IPS DF 6.9 (cell line): ENCODE data around the gene SPON1.

Source experiments
- DNase-seq: peaks from one replicate; pipeline ENCODE4 v3.0.0-alpha.2; 2013; ENCODE audit warnings: low read depth, low spot score
- H3K27ac ChIP-seq: one replicate; pipeline ENCODE4 v1.5.1; 2013; ENCODE audit warnings: low read length, control low read depth
- H3K27me3 ChIP-seq: 2 replicates; pipeline ENCODE4 v1.6.1; 2013; ENCODE audit warnings: mild to moderate bottlenecking, low read length; ENCODE audit not compliant: control insufficient read depth, insufficient read depth
- H3K36me3 ChIP-seq: 2 replicates; pipeline ENCODE4 v1.6.1; 2013; ENCODE audit warnings: low read length; ENCODE audit not compliant: control insufficient read depth, insufficient read depth
- H3K4me1 ChIP-seq: 2 replicates; pipeline ENCODE4 v1.6.1; 2013; ENCODE audit warnings: low read length; ENCODE audit not compliant: control insufficient read depth, insufficient read depth
- H3K4me3 ChIP-seq: 2 replicates; pipeline ENCODE4 v1.5.1; 2013; ENCODE audit warnings: mild to moderate bottlenecking, low read length
- H3K9me3 ChIP-seq: 2 replicates; pipeline ENCODE4 v1.6.1; 2013; ENCODE audit warnings: low read length, inconsistent platforms; ENCODE audit not compliant: control insufficient read depth, insufficient read depth
- WGBS: extraction: QIAGEN DNeasy Blood & Tissue Kit; methylation state at CpG from one replicate; pipeline ENCODE4 v1.1.7; 2013; ENCODE audit warnings: mixed read lengths, missing lambda C conversion rate; ENCODE audit not compliant: insufficient read length, insufficient coverage; 5-methylcytosine and 5-hydroxymethylcytosine counted together

SPON1 gene

DNA sequence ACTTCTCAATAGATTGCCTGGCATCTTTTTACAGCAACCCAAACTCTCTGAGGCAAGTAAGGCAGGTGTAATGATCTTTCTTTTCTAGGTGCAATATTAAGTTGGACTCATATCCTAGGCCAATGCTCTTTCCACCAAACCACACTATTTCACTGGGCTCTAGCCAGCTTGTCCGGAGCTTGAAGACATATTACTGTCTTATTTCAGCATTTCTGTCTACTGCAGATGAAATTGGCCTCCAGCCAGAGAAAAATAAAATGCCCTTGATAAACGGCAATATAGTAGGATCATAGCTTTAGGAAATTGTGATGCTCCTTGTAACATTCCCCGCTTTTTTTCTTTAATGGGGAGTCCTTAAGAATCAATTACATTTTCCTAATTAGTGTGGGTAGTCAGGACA is 48.1 kb downstream of the SPON1 start:
- no peaks in the 10 kb centered on the region for H3K27me3 ChIP-seq
- no peak overlapping the region for H3K27ac ChIP-seq
- no CpG with 5 or more reads among the region's 3 CpGs for WGBS

DNA sequence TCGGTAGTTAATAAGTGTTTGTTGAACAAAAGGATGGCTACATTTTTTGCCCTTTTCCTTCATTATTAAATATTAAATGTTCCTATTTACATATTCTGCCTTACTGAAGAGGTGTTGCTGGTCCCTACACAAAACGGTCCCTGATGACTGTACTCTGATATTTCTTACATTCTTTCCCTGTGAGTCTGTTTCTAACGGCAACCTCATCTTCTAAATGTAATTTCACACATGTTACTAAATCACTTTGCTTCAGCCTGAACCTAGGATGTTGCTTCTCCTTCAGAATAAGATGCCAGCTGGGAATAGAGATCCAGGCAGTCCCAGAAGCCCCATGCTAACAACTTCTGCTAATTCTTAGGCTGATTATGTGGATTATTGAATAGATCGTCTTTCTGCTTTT is 50.3 kb downstream of the SPON1 start:
- WGBS, result no CpG with 5 or more reads among the region's 4 CpGs
- Histone ChIP-seq H3K36me3 (no peaks in the 10 kb centered on the region), H3K9me3 (no peaks in the 10 kb centered on the region), H3K4me1 (no peaks in the 10 kb centered on the region), H3K4me3 (no peak overlapping the region), H3K27me3 (no peaks in the 10 kb centered on the region), H3K27ac (no peak overlapping the region)
- no peak for DNase-seq

More for the DNA sequence above, 48.1 kb downstream of the SPON1 start:
- H3K4me3 ChIP-seq, result no peak overlapping the region
- no peaks in the 10 kb centered on the region for H3K9me3 ChIP-seq
- DNase-seq, result no peak
- no peaks in the 10 kb centered on the region for H3K4me1 ChIP-seq
- H3K36me3 ChIP-seq, result no peaks in the 10 kb centered on the region

DNA sequence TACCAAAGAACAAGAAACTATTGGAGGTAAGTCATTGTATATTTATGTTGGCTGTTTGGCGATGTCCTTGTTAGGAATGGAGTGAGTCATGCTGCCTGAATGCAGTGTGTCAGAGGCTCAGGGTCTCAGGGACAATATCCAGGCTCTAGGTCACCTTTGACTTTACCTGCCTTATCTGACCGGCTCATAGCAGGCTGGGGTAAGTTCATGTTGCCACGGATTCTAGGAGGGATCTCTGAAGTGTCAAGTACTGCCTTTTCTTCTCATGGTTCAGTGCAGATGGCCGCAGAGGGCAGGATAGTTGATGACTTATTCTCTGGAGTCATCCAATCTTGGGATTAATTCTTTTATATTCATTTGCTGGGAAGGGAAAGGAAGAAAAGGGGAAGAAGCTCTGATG is 53.2 kb downstream of the SPON1 start:
- Histone ChIP-seq H3K4me3 (no peak overlapping the region), H3K9me3 (no peaks in the 10 kb centered on the region), H3K4me1 (no peaks in the 10 kb centered on the region), H3K36me3 (no peaks in the 10 kb centered on the region), H3K27me3 (no peaks in the 10 kb centered on the region), H3K27ac (no peak overlapping the region)
- peak; percentile 2 for DNase-seq
- no CpG with 5 or more reads among the region's 4 CpGs for WGBS

DNA sequence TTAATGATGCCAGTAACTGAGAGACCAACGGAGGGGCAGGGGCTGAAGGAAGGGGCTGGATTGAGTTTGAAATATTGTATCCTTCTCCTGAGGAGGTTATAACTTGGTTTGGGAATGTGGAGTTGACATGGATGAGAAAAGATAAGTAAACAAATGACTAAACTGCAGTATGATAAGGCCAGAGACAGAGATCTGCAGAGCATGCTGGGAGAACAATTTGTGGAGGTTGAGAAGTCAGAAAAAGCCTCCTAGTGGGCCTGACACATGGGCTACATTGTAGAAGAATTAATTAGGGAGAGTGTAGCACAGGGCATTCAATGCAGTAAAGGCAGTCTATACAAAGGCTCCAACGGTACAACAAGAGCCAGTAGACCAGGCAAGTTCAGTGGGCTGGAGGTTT is 55.9 kb downstream of the SPON1 start:
- DNase-seq, result no peak
- Histone ChIP-seq H3K36me3 (no peaks in the 10 kb centered on the region), H3K4me3 (no peak overlapping the region), H3K4me1 (no peaks in the 10 kb centered on the region), H3K9me3 (no peaks in the 10 kb centered on the region), H3K27me3 (no peaks in the 10 kb centered on the region), H3K27ac (no peak overlapping the region)
- WGBS, result no CpG with 5 or more reads among the region's 2 CpGs

DNA sequence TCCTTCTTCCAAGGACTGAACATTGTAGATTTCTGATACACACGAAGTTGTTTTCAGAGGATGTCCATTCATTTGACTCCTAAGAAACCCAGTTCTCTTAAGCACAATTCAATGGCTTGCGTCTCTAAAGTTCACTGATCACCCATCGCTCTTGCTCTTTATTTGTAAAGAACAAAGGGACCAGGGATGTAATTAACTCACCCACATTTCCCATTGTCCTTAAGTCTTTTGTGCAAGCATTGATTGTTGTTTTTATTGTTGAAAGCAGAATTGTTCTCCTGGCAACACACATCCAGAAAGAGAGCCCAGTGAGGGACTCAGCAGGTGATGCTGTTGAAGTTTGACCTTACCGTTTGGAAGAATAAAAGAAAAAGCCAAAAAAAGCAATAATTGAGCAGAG is 59.2 kb downstream of the SPON1 start:
- whole genome bisulfite sequencing, result no CpG with 5 or more reads among the region's 4 CpGs
- no peak overlapping the region for H3K27ac ChIP-seq

DNA sequence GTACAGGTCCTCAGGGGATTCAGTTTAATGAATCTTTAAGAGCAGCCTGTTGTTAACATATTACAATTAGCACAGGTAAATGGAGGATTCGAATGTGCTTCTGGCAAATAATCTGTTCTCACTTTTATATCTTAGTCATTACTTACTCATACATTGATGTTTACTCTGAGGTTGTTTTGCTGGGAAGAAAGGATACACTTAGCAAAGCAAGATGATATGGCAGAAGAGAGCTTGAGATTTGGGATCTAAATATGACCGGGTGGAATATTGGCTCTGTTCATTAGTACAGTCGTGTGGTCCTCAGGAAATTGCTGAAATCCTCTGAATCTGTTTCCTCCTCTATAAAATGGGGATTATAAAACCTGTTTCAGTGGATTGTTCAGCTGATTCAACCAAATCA is 59.7 kb downstream of the SPON1 start:
- H3K4me1 ChIP-seq, result no peaks in the 10 kb centered on the region
- DNase-seq, result no peak
- no peaks in the 10 kb centered on the region for H3K9me3 ChIP-seq
- no peaks in the 10 kb centered on the region for H3K27me3 ChIP-seq
- H3K36me3 ChIP-seq, result no peaks in the 10 kb centered on the region
- H3K27ac ChIP-seq, result no peak overlapping the region
- no peak overlapping the region for H3K4me3 ChIP-seq
- no CpG with 5 or more reads among the region's 3 CpGs for WGBS

More for the DNA sequence above, 59.2 kb downstream of the SPON1 start:
- Histone ChIP-seq H3K9me3 (no peaks in the 10 kb centered on the region), H3K4me1 (no peaks in the 10 kb centered on the region), H3K36me3 (no peaks in the 10 kb centered on the region), H3K4me3 (no peak overlapping the region), H3K27me3 (no peaks in the 10 kb centered on the region)
- no peak for DNase-seq

DNA sequence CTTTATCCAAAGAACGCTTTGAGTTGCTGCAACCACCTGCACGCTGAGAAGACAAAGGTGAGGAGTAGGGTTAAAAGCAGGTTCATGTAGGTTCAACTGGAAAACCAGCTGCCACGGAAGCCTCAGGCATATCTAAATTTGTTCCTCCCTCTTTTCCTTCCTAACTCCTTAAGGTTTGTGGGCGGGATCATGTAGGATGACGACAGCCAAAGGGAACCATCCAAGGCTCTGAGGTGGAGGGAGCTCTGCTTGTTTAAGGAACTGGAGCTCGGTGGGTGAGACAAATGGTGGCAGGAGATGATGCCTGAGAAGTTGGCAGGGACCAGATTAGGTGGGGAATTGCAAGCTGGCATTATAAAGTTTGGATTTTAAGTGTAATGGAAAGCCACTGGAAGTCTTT is 60.3 kb downstream of the SPON1 start:
- no peak for DNase-seq
- Histone ChIP-seq H3K9me3 (no peaks in the 10 kb centered on the region), H3K4me3 (no peak overlapping the region), H3K27me3 (no peaks in the 10 kb centered on the region), H3K36me3 (no peaks in the 10 kb centered on the region), H3K4me1 (no peaks in the 10 kb centered on the region), H3K27ac (no peak overlapping the region)
- WGBS, result no CpG with 5 or more reads among the region's 6 CpGs

DNA sequence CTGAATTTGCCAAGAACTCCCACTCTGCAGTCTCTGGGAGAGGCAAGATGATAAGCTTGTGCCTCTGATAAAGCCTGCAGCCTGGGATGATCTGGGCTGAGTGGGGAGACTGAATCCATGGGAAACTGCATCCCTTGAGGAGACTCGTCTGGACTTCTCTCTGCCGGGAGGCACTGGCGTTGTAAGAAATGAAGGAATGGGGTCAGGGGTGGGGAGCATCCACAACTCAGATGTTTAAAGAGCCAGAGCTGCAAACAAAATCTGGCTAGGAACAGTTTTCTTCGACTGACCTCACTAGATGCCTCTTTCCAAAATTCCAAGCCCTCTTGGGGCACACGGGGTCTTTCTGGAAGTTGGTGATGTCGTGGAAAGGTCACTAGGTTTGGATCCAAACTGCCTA is 64.4 kb downstream of the SPON1 start:
- Histone ChIP-seq H3K36me3 (no peaks in the 10 kb centered on the region), H3K9me3 (no peaks in the 10 kb centered on the region), H3K27me3 (no peaks in the 10 kb centered on the region), H3K4me3 (no peak overlapping the region), H3K27ac (no peak overlapping the region), H3K4me1 (0 out of 2 replicates have a peak, but pooled peaks cover 1% of the 10 kb centered on the region)
- WGBS, result no CpG with 5 or more reads among the region's 6 CpGs
- DNase-seq, result no peak

DNA sequence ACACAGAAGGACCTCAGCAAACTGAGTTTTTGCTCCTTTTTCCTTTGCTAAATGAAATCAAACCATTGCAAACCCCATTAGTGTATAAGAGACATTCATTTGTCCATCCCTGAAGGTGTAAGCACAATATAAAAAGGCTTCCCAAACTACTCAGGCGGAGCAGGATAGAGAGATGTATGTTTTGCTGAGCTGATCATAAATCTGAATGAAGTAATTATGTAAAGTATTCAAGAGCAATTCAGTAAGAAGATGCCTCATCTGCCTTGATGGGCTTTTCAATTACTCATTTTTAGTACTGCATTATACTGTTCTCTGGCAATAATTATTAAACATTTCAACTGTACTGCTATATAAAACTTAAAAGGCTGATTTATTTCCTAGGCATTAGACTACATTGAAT is 65.0 kb downstream of the SPON1 start:
- Histone ChIP-seq H3K9me3 (no peaks in the 10 kb centered on the region), H3K27ac (no peak overlapping the region), H3K36me3 (no peaks in the 10 kb centered on the region), H3K27me3 (no peaks in the 10 kb centered on the region), H3K4me3 (no peak overlapping the region), H3K4me1 (0 out of 2 replicates have a peak, but pooled peaks cover 1% of the 10 kb centered on the region)
- WGBS, result no CpG with 5 or more reads among the region's 1 CpG
- DNase-seq, result no peak

DNA sequence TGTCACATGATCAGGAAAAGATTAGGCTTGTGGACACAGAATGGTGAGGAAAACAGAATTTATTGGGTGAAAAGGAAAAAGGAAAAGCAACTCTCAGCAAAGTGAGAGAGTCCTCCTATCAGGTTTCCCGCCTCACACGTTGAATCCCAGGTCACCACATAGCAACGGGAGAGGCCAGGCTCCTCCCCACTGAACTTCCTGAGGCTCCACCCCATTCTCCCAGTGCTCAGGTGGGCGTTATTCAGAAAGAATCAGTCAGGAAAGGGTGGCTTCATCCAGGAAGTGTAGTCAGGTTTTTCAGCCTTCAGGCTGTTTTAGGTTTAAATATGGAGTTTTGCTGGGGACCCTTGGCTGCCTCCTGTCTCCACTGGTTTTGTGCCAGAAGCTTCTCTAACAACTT is 66.9 kb downstream of the SPON1 start:
- 0 out of 2 replicates have a peak, but pooled peaks cover 1% of the 10 kb centered on the region for H3K4me1 ChIP-seq
- WGBS, result no CpG with 5 or more reads among the region's 4 CpGs
- no peaks in the 10 kb centered on the region for H3K36me3 ChIP-seq
- DNase-seq, result peak; percentile 20
- H3K9me3 ChIP-seq, result no peaks in the 10 kb centered on the region
- no peaks in the 10 kb centered on the region for H3K27me3 ChIP-seq
- H3K27ac ChIP-seq, result no peak overlapping the region
- no peak overlapping the region for H3K4me3 ChIP-seq

DNA sequence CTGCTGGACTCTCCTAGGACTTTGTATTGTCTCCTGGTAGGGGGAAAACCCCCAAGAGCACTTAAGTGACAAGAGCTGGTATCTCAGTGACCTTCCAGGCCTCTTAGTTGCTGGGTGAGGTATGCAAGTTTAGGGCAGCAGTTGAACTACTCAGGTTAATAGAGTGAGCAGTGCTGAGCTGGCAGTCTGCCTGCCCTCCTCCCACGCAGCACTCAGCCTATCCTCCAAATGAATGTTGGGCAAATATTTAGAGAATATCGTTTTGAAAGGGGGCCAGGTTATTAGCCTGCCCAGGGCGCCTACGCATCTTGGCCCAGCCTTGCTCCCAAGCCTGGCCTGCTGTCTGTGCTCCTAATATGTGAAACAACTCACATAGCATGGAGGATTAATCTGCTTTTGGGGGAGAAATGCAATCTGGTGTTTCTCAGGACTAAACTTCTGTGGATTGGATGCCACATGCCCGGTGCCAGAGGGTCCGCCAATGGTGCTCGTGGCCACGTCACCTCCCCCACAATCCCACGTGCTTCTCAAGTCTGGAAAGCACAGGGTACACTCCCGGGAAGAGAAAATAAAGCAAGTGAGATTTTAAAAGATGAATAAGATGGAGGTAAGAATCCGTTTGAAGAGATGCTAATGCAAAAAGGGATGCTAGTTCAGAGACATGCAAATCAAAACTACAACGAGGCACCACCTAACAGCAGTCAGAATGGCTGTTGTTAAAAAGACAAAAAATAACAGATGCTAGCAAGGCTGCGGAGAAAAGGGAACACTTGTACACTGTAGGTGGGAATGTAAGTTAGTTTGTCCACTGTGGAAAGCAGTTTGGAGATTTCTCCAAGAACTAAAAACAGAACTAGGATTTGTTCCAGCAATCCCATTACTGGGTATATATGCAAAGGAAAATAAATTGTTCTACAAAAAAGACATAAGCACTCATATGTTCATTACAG is 67.7 kb downstream of the SPON1 start:
- DNase-seq, result no peak
- Histone ChIP-seq H3K9me3 (no peaks in the 10 kb centered on the region), H3K4me3 (no peak overlapping the region), H3K27ac (no peak overlapping the region), H3K27me3 (no peaks in the 10 kb centered on the region), H3K36me3 (no peaks in the 10 kb centered on the region), H3K4me1 (0 out of 2 replicates have a peak, but pooled peaks cover 1% of the 10 kb centered on the region)
- 100% methylated on average over 1 of the region's 13 CpGs for WGBS
